Progenitor cell of endocrine pancreas (in vitro differentiated cells): ENCODE results near the gene LCE2B. TPM values are rescaled to one million over a fixed set of nuclear protein-coding genes. Genes with fewer than 3 reads are reported as not detected.
"Not testable (repeated sequence)": the region's sequence is repeated elsewhere in the genome, so short reads cannot be mapped to it uniquely, and the experiment has no call there.

Experiments
- DNase-seq: peaks from one replicate; pipeline ENCODE4 v3.0.0; 2021; ENCODE audit warnings: low spot score; ENCODE audit not compliant: unreplicated experiment
- H3K27ac Mint-ChIP-seq: 2 replicates; pipeline ENCODE4 v1.8.0; 2021; ENCODE audit warnings: mild to moderate bottlenecking, moderate library complexity, mixed read lengths
- H3K27me3 Mint-ChIP-seq: 2 replicates; pipeline ENCODE4 v1.8.0; 2021; ENCODE audit warnings: mixed read lengths
- H3K36me3 Mint-ChIP-seq: 2 replicates; pipeline ENCODE4 v1.8.0; 2022; ENCODE audit warnings: mixed read lengths; ENCODE audit not compliant: insufficient read depth
- H3K4me1 Mint-ChIP-seq: 2 replicates; pipeline ENCODE4 v1.8.0; 2021; ENCODE audit warnings: low read depth, mixed read lengths
- H3K4me3 Mint-ChIP-seq: 2 replicates; pipeline ENCODE4 v1.8.0; 2021; ENCODE audit warnings: low read depth, mild to moderate bottlenecking, moderate library complexity, mixed read lengths
- H3K9me3 Mint-ChIP-seq: 2 replicates; pipeline ENCODE4 v1.8.0; 2021; ENCODE audit warnings: low read depth, mixed read lengths
- total RNA-seq: library from RNA; stranded (reverse); gene quantifications from 2 replicates; pipeline ENCODE4 v1.2.1, GENCODE V29; 2021
- TF ChIP-seq, protein P1 (sequence below): fragments of 200-600 bp; sonication (generic); IDR thresholded peaks from one replicate; pipeline ENCODE4 v1.5.0; 2021; ENCODE audit warnings: antibody characterized with exemption, mild to moderate bottlenecking; ENCODE audit not compliant: unreplicated experiment

The LCE2B gene
- total RNA-seq, 1 donor from 2014 or later: not detected

- H3K4me1 Mint-ChIP-seq: no peaks in the 10 kb centered on the region
Measured at GRCh38 chr1:152656459-152656858, 29.5 kb upstream of the LCE2B start.

GRCh38 chr1:152657677-152658076 is 28.2 kb upstream of the LCE2B start:
- Mint-ChIP-seq H3K4me3 (no peak overlapping the region), H3K36me3 (peaks cover 1% of the 10 kb centered on the region), H3K27me3 (no peaks in the 10 kb centered on the region), H3K4me1 (no peaks in the 10 kb centered on the region), H3K9me3 (peaks cover 52% of the 10 kb centered on the region), H3K27ac (no peak overlapping the region)
- DNase-seq: no peak
- TF ChIP-seq, protein P1, sequence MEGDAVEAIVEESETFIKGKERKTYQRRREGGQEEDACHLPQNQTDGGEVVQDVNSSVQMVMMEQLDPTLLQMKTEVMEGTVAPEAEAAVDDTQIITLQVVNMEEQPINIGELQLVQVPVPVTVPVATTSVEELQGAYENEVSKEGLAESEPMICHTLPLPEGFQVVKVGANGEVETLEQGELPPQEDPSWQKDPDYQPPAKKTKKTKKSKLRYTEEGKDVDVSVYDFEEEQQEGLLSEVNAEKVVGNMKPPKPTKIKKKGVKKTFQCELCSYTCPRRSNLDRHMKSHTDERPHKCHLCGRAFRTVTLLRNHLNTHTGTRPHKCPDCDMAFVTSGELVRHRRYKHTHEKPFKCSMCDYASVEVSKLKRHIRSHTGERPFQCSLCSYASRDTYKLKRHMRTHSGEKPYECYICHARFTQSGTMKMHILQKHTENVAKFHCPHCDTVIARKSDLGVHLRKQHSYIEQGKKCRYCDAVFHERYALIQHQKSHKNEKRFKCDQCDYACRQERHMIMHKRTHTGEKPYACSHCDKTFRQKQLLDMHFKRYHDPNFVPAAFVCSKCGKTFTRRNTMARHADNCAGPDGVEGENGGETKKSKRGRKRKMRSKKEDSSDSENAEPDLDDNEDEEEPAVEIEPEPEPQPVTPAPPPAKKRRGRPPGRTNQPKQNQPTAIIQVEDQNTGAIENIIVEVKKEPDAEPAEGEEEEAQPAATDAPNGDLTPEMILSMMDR: no peak

More at GRCh38 chr1:152656459-152656858, 29.5 kb upstream of the LCE2B start:
- Mint-ChIP-seq H3K27me3 (no peaks in the 10 kb centered on the region), H3K36me3 (peaks cover 1% of the 10 kb centered on the region), H3K27ac (no peak overlapping the region), H3K9me3 (peaks cover 50% of the 10 kb centered on the region), H3K4me3 (no peak overlapping the region)
- no peak for DNase-seq
- TF ChIP-seq, protein P1: no peak

DNA sequence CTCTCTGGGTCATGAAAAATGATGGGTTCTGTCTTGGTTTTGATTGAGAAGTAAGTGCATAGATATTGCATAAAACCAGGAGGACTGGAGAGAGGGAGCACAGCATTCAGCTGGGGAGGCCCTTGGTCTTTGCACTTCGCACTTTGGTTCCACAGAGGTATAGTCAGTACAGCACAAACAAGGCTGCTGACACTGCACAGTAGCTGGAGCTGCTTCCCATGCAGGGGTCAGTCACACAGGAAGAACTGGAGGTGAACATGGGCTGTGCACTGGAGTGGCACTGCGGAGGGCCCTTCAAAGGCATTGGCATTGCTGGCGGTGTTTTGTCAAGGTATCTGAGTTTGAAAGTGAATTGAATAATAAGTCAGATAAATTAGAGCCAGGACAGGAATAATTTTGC is 27.3 kb upstream of the LCE2B start:
- no peak overlapping the region for H3K27ac Mint-ChIP-seq
- H3K36me3 Mint-ChIP-seq: peaks cover 1% of the 10 kb centered on the region
- peaks cover 50% of the 10 kb centered on the region for H3K9me3 Mint-ChIP-seq
- H3K4me3 Mint-ChIP-seq: no peak overlapping the region
- no peak for DNase-seq
- TF ChIP-seq, protein P1: no peak
- H3K27me3 Mint-ChIP-seq: no peaks in the 10 kb centered on the region
- H3K4me1 Mint-ChIP-seq: no peaks in the 10 kb centered on the region

GRCh38 chr1:152663098-152663497 is 22.8 kb upstream of the LCE2B start, which contains the start of gene LCE2D:
LCE2D (plus strand) TSS chr1:152663380; CDS start chr1:152664106, 726 bp downstream.
- H3K36me3 Mint-ChIP-seq: no peaks in the 10 kb centered on the region
- DNase-seq: no peak
- no peak within 1 kb of the TSS for H3K4me3 Mint-ChIP-seq
- H3K4me1 Mint-ChIP-seq: no peaks in the 10 kb centered on the region
- no peak within 1 kb of the TSS for H3K27ac Mint-ChIP-seq
- H3K27me3 Mint-ChIP-seq: no peaks in the 10 kb centered on the region
- TF ChIP-seq, protein P1: no peak
- H3K9me3 Mint-ChIP-seq: peaks cover 58% of the 10 kb centered on the region

GRCh38 chr1:152666171-152666570 is 19.8 kb upstream of the LCE2B start:
- peaks cover 65% of the 10 kb centered on the region for H3K9me3 Mint-ChIP-seq
- not testable (repeated sequence) for H3K4me3 Mint-ChIP-seq, H3K4me1 Mint-ChIP-seq, DNase-seq, H3K36me3 Mint-ChIP-seq, H3K27me3 Mint-ChIP-seq, H3K27ac Mint-ChIP-seq

- H3K4me1 Mint-ChIP-seq: no peaks in the 10 kb centered on the region
- TF ChIP-seq, protein P1: no peak
- peaks cover 2% of the 10 kb centered on the region for H3K36me3 Mint-ChIP-seq
- no peak overlapping the region for H3K4me3 Mint-ChIP-seq
- H3K9me3 Mint-ChIP-seq: peaks cover 66% of the 10 kb centered on the region
- H3K27ac Mint-ChIP-seq: no peak overlapping the region
- DNase-seq: no peak
- H3K27me3 Mint-ChIP-seq: no peaks in the 10 kb centered on the region
Measured at GRCh38 chr1:152667648-152668047, 18.3 kb upstream of the LCE2B start.
